ENCODE results near the gene CARD9.

The CARD9 gene

GRCh38 chr9:136400038-136400834 is 26.8 kb upstream of the CARD9 start, which contains the start of gene SNAPC4:
Gene SNAPC4 (minus strand): TSS chr9:136400170. CDS start chr9:136398428, 1,742 bp downstream.
- peak; percentile 84 for DNase-seq

DNA sequence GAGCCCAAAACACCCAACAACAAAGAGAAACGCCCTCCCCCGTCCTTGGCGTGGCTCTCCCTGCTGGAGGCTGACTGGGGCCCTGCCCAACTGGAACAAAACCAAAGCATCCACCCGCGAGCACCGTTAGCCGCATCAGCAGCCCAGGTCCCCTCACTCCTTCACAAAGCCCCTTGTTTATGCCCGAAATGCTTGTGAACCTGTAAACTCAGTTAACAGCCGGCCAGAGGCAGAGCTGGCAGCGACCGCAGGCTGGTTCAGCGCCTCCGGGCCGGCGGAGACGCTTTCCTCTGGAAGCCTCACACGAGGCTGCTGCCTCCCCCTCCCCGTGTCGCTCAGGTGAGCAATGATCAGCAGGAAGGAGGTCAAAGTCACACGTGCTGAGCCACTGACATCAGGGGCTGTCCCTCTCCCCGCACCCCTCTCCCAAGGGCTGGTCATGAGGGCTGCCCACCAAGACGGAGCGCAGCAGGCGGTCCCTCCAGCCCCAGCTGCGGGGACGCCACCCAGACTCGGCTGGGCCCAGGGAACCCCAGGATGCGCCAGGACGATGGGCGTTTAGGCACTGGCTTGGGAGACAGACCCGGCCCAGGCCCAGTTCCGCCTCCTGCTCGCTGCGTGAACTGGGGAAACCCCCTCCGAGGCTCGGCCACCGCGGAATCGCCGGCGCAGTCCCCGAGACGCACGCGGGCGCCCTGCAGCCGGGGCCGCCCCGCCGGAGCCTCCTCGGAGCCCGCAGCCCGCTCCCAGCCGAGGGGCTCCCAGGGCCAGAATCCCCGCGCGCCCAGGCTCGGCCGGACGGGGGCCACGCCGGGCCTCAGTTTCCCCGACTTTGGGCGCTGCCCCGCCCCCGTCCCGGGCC is 25.9 kb upstream of the CARD9 start:
- DNase-seq = no peak

DNA sequence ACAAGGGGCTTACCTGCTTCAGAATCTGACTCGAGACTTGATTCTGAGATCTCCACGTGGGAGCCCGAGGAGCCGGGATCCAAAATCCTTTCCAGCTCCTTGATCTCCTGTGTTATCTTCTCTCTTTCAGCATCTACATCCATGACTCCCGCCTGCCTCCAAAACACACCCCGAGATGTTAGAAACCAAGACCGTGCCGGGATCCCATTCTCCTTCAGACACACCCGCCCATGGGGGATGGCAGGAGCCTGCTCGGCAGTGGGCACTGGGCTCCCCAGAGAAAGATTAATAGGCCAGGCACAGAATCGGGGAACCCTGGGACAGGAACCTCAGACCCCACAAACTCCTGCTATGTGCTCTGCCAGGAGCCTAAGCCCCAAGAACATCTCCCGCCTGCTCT is 24.8 kb upstream of the CARD9 start:
- DNase-seq = no peak

DNA sequence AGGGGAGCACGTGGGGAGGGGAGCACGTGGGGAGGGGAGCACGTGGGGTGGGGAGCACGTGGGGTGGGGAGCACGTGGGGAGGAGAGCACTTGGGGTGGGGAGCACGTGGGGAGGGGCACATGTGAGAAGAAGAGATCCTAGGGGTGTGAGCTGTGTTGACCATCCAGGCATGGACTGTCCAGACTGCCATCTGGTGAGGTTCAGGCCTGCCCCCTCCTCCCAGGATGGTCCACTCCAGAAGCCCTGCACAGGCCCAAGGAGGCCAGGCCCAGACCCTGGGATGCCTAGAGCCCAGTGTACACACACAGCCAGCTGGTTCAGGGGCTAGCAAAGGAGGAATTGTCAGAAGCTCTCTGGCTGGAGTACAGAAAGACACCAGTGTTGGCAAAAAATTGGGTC is 24.2 kb upstream of the CARD9 start:
- no peak for DNase-seq

GRCh38 chr9:136396219-136396515 is 22.7 kb upstream of the CARD9 start:
- no peak for DNase-seq

- DNase-seq = no peak
Measured at GRCh38 chr9:136395345-136396218, 22.1 kb upstream of the CARD9 start.

DNA sequence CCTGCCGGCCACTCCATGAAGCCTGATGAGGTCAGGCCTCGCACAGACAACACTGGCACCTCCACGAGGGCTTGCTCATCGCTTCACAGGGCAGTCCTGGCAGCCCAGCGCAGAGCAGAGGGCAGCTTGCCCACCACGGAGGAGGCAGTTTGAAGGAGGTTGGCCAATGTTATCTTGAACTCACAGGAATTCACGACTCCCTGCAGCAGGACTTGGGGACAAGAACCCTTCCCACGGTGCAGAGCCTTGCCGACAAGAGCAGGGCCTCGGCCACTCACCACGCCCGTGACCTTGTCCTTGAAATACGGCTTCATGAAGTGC is 21.5 kb upstream of the CARD9 start:
- DNase-seq = no peak

- no peak for DNase-seq
Measured at GRCh38 chr9:136394312-136395019, 21.0 kb upstream of the CARD9 start.

GRCh38 chr9:136393531-136393930 is 20.1 kb upstream of the CARD9 start:
- DNase-seq = no peak

GRCh38 chr9:136392538-136393449 is 19.3 kb upstream of the CARD9 start:
- DNase-seq = no peak

DNA sequence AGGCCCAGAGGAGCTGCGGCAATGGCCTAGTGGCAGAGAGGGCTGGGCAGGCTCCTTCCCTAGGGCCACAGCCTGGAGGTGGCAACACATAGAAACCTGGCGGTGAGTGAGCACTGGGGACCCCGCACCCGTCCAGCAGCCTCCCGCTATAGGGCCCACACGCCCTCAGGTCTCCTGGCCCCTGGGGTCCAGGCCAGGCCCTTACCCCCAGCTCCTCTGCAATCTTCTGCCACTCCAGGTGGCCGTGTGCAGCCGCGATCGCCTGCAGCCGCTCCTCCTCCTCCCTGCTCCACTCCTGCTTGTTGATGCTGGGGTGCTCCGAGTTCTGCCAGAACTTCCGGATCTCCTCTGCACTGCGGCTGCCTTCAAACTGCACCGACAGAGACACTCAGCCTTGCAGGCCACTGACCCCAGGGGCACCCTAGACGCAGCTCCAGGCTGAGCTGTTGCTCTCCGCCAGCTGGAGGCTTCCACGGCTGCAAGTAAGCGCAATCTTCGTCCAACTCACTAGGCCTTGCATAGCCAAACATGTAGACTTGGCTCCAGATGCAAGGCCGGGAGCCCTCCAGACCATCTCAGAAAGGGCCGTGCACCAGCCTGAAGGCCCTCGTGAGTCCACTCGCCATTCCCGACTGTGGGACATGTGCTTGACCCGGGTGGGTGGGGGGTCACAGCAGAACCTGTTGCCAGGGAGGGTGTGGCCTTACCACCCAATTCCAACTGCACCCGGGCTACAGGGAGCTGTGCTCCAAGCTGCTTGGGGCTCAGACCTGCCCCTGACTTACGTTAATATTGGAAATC is 18.5 kb upstream of the CARD9 start:
- no peak for DNase-seq

GRCh38 chr9:136389396-136389795 is 15.9 kb upstream of the CARD9 start:
- no peak for DNase-seq

DNA sequence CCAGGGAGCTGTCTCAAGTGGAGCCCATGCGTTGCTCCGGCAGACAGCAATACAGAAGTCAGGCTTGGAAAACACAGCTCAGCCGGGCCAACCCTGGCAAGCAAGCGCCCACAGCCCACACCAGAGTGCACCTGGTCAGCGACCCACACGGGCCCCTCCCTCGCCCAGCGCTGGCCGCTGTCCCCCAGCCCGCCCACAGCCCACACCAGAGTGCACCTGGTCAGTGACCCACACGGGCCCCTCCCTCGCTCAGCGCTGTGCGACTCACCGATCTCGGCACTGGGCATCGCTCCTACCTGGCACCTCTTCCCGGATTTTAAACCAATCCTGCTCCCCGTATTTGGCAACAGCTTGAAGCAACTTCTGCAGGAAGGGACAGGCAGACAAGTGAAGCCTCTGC is 13.7 kb upstream of the CARD9 start:
- DNase-seq = no peak

DNA sequence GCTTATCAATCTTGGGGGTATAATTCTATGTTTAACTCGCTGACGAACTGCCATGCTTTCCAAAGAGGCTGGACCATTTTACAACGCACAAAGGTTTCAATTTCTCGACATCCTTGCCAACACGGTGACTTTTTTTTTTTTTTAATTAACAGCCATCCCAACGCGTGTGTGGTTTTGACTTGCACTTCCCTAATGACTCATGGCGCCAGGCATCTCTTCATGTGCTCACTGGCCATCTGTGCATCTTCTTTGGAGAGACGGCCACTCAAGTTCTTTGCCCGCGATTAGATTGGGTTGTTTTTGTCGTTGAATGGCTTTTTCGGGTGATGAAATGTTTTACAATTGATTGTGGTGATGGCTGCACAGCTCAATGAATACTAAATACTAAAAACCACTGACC is 12.5 kb upstream of the CARD9 start:
- no peak for DNase-seq

- no peak for DNase-seq
Measured at GRCh38 chr9:136385015-136385414, 11.5 kb upstream of the CARD9 start.

- no peak for DNase-seq
Measured at GRCh38 chr9:136383436-136383835, 10.0 kb upstream of the CARD9 start.

GRCh38 chr9:136381966-136382513 is 8.6 kb upstream of the CARD9 start:
- DNase-seq = no peak

DNA sequence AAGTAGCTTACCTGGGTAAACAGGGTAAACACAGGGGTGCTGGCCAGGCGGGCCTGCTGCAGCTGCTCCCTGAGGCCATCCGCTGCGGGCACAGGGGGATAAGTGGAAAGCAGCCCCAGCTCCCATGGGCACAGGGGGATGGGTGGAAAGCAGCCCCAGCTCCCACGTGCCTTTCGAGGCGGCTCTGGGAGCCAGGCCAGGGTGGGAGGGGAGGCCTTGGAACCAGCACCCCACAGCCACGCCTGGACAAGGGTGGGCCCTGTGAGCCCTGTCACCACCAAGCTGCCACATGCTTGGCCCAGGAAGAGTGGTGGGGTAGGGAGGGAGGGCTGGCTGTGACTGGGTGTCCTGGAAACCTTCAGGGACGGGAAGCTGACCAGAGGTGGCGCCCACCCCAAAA is 7.8 kb upstream of the CARD9 start:
- DNase-seq = no peak

DNA sequence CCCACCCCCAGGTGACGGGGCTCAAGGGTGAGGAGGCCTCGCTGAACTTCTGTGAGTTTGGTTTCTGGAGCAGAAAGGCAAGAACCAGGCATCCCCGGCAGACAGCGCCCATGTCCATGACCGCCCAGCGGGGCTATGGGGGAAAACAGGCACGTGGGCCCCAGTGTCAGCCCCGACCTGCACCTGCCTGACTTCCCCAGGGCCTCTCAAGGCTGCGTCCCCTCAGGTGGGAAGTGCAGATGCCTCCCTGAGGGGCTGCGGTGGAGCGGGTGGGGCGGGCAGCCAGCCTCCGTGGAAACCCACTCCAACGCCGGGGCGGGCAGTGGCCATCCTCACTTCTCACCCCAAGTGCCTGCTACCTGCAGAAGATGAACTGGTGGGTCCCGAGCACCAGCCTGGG is 6.9 kb upstream of the CARD9 start:
- no peak for DNase-seq

DNA sequence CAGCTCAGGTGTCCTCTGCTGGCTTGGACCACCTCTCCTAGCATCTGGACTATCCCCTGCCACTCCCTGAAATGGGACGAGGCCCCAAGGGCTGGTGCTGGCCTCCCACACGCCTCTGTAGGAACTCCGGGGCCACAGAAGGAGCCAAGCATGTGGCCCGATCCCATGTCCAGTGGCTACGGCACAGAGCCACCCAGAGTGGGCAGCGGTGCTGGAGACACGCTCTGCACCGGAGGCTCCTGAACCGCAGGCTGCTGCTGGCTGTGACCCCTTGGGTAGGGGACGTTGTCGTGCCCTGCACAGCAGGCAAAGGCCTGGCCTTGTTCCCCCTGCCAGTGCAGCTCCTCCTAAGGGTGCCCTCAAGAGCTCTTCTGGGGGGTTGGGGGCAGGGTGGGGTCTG is 6.4 kb upstream of the CARD9 start:
- no peak for DNase-seq

DNA sequence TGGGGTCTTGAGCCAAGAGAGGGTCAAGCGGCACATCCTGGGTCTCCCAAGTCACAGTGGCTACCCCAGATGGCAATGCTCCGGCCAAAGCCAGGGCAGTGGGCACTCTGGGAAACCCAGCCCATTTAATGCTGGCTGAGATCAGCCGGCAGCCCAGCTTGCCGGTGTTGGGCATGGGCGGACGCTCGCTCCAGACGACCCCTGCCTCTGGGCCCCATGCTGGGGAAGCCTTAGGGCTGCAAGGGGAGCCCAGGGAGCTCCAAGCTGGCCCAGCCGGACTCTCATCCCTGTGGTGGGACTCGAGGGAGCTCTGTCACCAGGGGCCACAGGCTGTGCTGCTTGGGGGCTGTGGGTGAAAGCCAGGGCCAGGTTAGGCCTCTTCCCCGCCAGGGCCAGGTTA is 5.9 kb upstream of the CARD9 start:
- no peak for DNase-seq
